Measurements from ENCODE around the gene FGR. TPM values are rescaled to one million over a fixed set of nuclear protein-coding genes. Genes with fewer than 3 reads are reported as not detected.

The FGR gene
- total RNA-seq, 1 donor, result 0.18 TPM

- no peak for DNase-seq (ENCODE audit: low read depth)
- no peak overlapping the region for H3K4me3 ChIP-seq (ENCODE audit: low read depth, low read length)
- no peak for TF ChIP-seq CTCF (IDR thresholded peaks at IDR 0.05; ENCODE audit: insufficient read depth, low read length)
Measured at GRCh38 chr1:27607239-27607804, 27.7 kb downstream of the FGR start.

- no peak for DNase-seq (ENCODE audit: low read depth)
- H3K4me3 ChIP-seq (ENCODE audit: low read depth, low read length), result no peak overlapping the region
- TF ChIP-seq CTCF (IDR thresholded peaks at IDR 0.05; ENCODE audit: insufficient read depth, low read length), result no peak
Measured at GRCh38 chr1:27606708-27607238, 28.2 kb downstream of the FGR start.

- peak; percentile 89 for TF ChIP-seq CTCF (IDR thresholded peaks at IDR 0.05; ENCODE audit: insufficient read depth, low read length)
- H3K4me3 ChIP-seq (ENCODE audit: low read depth, low read length), result no peak overlapping the region
- DNase-seq (ENCODE audit: low read depth), result peak; percentile 69
Measured at GRCh38 chr1:27605796-27606707, 28.9 kb downstream of the FGR start.

- no peak overlapping the region for H3K4me3 ChIP-seq (ENCODE audit: low read depth, low read length)
- TF ChIP-seq CTCF (IDR thresholded peaks at IDR 0.05; ENCODE audit: insufficient read depth, low read length), result no peak
- no peak for DNase-seq (ENCODE audit: low read depth)
Measured at GRCh38 chr1:27605300-27605766, 29.7 kb downstream of the FGR start.

GRCh38 chr1:27604579-27605299 is 30.2 kb downstream of the FGR start:
- peak overlapping the region; percentile 96 for H3K4me3 ChIP-seq (ENCODE audit: low read depth, low read length)
- no peak for DNase-seq (ENCODE audit: low read depth)
- TF ChIP-seq CTCF (IDR thresholded peaks at IDR 0.05; ENCODE audit: insufficient read depth, low read length), result no peak
